NCI-H1417 (cell line): ENCODE data around the gene OPALIN.
"Not testable (repeated sequence)": the region's sequence is repeated elsewhere in the genome, so short reads cannot be mapped to it uniquely, and the experiment has no call there.

Experiments used
- DNase-seq, 3 experiments: peaks; one replicate each; lab custom pipeline; 2025; lab: John Stamatoyannopoulos, UW

Gene OPALIN

DNA sequence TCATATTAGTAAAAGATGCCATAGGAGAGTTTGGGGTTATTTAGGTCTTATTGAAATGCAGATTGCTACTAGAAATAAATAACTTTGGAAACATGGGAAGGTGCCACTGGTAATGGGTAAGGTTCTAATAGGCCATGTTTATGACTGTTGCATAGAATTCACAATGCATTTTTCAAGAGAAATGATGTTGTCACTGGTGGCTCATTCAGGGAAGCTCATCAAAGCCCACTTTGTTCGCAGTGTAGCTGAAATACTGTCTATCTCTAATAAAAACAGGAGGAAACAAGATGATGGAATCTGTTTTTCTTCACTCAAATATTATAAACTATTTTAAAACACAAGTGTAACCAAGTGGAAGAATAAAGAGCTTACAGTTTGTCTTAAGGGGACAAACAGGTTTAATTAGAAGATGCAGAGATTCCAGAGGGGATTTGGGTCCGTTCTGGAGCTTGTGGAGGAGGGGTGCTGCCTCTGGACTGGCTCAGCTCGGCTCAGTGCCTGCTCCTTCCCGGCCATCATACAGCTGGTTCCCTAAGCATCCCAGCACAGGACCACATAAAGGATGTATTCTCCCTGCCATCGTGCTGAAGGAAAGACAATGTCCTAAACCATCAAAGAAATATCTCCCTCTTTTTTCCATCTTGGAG, 20.4 kb downstream of the OPALIN start:
- DNase-seq: no peak

DNA sequence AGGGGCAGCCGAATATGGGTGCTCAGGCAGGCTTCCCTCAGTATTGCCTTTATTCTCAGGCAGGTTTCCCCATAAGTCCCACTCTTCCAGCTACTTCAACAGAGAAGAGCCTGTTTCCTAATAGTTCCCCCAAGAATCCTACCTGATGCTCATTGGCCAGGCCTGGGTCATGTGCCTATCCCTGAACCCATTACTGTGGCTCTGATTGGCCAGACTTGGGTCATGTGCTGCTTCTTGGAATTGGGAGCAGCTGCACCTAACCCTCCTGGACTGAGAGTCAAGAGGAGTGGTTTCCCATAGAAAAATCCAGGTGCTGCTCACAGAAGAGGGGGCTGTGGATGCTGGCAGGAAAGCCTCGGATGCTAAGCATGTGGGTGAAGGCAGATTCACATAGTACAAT, 21.7 kb downstream of the OPALIN start:
- DNase-seq: no peak

DNA sequence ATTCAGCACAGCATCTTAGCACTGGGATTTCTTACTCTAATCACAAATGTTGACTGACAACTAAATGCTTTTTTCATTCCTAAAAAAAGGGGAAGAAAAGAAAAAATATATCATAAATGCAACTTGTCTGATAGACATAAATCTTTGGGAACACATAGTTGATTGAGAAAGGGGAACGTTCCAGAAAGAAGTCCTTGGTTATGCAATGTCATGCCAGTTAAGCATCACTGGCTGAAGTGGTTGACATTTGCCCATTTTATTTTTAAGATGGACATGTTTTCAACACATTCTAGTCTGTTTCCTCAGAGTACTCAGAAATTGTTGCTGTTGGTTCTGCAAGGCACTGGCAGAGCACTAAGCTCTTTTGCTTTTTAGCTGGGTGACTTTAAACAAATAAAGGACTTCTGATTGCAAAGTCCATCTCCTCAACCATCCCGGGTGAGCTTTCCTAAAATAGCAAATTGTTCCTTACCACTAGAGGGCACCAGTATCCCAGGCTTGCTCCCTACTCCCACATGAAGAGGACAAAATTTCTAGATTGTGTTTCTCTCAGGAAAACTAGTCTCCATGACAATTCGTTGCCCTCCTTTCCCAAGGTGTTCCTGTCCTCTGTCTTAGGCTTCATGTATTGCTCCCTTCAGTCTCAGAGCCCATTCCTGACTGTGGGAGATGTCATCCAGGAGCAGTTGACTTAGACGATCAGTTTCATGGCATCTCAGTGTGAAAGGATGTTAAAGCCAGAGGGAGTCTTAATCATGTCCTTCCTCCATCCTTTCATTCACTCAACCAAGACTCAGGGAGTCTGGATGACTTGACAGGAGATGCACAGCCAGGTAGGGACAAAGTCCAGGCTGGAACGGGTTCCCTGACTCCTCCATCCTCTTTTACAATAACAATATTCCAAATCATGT, 23.9 kb downstream of the OPALIN start:
- DNase-seq: peak; percentile 20 to 45 (median 44)

DNA sequence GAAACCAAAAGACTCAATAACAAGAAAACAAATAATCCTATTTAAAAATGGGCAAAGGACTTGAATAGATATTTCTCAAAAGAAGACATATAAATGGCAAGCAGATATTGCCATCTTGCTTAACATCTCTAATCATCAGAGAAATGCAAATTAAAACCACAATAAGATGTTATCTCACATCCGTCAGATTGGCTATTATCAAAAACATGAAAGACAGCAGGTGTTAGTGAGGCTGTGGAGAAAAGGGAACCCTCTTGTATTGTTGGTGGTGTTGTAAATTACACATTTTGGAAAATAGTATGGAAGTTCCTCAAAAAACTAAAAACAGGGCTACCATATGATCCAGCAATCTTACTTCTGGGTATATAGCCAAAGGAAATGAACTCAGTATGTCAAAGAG, 25.7 kb downstream of the OPALIN start:
- DNase-seq: no peak

DNA sequence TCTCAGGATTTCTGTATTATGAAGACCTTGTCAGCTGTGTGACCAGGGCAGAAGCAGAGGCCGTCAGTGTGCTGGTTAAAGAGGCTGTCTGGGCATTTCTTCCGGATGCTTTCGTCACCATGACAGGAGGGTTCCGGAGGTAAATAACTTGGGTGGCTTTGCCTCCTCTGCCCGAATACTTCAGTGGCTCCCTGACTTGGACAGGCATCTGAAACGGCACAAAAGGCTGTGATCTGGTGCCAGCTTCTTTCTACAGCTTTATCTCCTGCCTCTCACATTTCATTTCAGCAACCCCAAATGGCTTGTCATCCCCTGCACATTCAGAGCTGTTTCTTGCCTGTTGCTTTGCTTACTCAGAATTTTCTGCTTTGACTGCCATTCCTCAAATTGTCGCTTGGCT, 31.3 kb downstream of the OPALIN start:
- DNase-seq: no peak

DNA sequence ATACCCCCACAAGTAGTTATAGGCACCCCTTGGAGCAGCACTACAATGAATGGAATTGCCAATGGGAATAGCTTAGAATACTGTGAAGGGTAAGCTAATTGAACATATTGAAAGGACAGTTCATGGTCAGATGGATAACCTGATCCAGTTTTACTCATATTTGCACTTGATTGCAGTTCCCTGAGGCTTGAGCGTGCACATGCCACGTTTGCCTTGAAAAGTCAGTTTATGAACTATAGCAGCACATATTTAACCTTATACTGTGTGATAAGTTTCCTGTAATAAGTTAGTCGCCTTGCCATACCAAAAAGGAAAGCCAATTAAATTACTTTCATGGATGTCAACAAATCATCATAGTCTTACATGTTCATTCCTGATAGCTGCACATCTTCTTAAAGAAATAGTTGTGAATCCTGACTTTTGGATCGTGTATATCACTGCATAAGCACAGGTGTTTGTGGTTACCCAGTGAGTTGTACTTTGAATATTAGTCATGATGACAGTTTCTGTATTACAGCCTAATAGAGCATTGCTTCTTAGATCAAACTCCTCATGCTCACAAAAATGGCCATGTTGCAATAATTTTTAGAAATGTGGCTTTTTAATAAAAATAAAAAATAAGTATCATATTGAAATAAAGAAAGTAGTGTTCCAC, 33.0 kb downstream of the OPALIN start:
- DNase-seq: no peak

DNA sequence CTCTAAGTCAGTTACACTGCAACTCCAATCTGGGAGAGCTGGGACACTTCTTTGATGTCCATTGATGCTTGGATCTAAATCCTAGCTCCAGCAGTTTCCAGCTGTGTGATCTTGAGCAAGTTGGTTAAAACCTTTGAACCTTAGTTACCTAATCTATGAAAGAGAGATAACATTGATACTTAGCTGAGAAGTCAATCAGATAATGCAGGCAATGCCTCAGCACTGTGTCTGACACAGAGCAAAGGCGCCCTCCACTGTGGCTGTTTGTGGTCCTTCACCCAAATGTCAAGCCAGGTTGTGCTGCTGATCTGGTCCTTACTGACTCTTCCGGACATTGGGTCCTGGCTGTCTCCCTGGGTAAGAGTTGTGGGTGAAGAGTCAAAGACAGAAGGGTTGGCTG, 34.4 kb downstream of the OPALIN start:
- no peak for DNase-seq

DNA sequence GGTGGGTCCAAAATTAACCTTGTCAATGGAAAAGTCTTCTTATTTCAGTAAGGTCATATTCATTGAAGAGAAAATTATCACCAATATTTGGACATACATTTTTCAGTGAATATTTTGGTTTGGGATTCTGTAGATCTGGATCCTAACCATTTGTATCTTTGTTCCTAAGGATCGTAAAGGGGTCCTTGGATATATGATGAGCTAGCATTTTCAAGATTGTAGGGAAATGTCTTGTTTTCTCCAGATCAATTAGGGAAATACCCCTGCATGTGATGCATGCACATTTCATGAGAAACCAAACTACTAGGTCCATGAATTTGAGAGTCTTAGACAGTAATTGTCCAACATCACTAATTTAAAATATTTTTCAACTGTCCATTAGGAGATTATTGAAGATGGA, 36.5 kb downstream of the OPALIN start:
- DNase-seq: no peak

DNA sequence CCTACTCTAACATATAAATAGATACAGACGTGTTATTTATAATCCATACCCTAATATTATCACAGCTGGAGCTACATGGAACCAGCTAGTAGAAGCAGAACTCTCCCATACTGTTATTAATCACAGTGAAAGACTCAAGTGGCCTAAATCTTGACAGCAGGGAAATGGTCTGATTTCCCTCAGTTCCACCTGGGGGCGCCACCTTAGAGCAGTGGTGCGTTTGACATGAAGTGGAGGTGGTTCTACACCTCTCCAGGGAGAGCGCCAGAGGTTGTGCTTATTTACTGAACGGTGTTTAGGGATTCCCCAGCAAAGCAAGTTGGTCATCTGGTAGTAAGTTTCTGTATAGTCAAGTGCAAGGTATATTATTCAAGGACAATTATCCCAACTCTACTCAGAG, 37.0 kb downstream of the OPALIN start:
- DNase-seq: peak in 2 of 3 experiments; percentile 68 to 90

DNA sequence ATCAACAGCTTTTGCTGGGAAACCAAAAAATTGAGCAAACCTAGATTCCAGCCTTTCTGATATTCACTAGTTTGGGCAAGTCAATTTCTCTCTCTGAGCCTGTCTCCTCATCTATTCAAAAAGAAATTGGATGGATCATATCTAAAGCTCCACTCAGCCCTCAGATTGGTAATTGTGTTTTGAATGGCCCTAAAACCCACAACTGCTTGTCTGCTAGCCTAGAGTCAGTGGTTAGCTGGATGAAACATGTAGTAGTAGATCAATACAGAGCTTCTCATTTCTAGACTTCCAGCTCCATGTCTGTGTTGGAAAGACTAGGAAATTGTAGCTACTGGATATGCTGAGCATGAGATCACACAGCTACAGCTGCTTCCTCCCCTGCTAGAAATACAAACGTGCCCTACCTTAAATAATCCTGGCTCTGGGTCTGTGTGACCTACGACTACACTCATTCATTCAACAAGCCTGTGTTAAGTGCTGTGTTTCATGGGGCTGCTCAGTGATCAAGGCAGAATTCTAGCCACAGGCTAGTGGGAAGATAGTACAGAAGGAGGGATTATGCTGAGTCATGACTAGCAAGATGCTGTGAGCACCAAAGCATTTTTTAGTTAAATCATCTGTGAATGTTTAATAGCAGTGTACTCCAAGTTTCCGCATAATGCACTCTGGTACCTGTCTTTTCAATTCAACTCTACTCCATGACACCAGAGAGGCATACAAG, 38.9 kb downstream of the OPALIN start:
- peak in 1 of 3 experiments; percentile 36 for DNase-seq

DNA sequence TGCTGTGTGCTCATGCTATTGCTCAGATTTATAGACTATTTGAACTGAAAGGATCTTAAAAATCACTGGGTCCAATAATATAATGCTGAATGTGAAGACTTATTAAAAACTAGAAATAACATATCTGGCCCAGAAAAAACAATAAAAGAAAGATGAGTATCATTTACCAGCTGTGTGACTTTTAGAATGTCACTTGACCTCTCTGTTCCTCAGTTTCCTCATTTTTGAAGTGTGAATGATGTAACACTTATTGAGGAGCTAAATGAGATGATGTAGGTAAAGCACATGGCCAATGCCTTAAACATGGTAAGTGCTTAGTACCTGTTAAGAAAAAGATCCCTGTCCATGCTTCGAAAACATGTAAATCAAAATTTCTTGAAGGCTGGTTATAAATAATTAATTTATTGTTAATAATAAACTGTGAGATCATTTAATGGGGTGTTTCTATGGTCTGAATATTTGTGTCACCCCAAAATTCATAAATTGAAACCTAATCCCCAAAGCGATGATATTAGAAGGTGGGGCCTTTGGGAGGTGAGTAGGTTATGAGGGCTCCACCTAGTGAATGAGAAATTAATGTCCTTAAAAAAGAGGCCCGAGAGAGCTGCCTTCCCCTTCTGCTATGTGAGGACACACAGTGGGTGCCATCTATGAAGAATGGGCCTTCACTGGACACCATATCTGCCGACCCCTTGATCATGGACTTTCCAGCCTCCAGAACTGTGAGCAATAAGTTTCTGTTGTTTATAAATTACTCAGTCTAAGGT, 41.6 kb downstream of the OPALIN start:
- no peak for DNase-seq

DNA sequence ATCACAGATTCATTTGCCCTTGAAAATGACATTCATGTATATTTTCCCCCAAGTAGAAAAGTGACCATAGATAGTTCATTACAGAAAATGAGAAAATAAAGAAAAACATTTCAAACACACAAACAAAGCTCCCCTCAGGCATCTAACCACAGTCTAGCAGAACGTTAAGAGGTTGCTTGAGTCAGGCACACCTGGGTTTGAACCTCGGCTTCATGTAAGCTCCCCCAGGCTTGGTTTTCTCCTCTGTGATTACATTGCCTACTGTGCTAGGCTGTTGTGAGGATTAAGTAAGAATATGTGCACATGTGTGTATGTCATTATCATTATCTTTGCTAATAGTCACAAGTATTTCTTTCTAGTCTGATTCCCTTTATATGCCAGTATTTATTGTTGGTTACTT, 45.5 kb downstream of the OPALIN start:
- DNase-seq: no peak

DNA sequence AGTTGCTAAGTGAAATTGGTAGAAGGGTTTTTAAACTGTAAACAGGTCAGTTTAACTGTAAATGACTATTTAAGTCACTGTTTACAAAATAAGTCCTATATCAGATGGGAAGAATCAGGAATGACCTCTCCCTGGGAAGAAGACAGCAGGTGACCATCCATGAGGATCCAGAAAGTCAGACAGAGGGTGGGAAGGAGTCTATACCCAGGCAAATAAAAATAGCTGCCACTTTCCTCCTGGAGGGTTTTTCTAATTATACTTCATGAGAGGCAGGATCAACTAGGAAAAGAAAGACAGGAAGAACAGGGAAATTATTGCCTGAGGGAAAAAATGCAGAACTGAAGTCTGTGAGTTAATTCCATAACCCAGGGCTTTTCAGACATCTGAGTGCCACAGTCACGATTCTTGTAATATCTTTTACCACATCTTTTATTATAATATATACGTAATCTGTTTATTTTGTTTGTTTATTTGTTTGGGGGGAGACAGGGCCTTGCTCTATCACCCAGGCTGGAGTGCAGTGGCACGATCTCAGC, 47.6 kb downstream of the OPALIN start:
- DNase-seq: peak in 1 of 3 experiments; percentile 38

DNA sequence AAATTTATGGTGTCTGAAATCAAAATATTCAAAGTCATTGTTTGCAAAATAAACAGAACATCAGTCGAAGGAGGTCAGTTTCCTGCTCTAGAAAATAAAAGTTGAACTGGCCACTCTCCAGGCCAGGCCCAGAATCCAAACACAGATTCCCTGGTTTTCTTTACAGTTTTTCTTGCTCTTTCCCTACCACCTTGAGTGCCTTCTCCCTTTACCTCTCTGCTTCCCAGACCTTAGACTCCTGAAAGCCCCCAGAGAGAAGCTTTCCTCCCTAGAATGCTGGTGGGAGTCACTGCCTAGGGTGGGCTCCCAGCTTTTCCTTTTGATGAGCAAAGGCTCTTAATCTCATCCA, 48.5 kb downstream of the OPALIN start:
- DNase-seq: no peak

DNA sequence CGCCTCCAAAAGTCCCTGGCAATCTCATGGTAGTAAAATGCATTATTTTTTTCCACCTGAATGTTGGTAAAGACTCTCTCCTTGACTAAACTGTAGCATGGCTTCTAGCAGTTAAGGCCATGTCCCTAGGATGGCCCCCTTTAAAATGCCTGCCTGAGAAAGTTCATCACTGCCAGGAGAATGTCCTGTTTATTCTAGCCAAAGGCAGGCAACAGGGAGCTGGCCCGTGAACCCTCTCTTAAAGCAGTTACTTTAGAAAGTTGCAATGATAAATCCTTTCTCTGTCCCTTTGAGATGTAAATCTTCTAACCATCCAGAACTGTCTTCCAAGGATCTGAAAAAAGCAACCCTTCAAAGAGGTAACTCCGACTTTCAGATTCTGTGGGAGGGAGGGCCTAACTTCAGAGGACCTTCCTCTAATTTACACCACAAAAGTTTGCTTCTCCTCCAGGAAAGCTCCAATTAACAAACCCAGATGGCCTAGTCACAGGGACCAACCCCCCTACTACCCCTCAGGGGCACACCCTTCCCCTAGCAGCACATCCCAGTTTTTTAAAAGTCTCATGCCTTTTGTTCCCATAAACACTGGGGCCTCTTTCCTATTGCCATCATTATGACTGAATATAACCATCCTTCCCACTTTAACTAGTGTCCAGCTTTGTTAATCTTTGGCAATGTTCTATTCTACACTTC, 49.0 kb downstream of the OPALIN start:
- DNase-seq: no peak

DNA sequence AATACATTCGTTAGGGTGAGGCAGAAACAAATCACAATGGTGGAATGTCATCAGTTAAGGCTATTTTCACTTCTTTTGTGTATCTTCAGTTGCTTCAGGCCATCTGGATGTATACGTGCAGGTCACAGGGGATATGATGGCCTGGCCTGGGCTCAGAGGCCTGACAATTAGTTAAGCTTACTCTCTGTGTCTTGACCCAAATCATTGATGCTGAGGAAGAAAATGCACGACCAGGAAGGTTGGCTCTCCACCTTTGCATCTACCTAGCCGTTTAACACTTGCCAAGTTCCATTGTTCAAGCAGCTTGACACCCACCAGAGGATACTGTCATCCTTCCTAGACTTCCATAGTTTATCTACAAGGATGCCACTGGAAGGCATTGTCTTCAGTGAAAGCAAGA, 49.9 kb downstream of the OPALIN start:
- not testable (repeated sequence) for DNase-seq

DNA sequence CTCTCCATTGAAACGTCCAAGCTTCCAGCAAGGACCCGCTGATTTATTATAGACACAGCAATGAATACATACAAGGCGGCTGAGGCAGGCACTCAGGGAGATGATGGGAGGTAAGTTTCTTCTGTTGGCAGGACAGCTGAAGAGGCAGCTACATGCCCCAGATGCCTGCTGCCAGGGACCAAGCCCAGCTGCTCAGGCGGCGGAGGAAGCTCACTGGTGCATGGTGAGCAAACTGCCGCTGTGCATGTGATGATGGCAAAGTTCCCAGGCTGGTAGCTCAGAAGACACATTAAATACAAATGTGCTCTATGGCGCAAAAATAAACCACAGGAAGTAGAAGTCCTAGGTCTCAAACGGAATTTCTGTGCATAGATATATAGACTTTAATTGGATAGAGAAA, 52.3 kb downstream of the OPALIN start:
- DNase-seq: peak in 1 of 3 experiments; percentile 29

DNA sequence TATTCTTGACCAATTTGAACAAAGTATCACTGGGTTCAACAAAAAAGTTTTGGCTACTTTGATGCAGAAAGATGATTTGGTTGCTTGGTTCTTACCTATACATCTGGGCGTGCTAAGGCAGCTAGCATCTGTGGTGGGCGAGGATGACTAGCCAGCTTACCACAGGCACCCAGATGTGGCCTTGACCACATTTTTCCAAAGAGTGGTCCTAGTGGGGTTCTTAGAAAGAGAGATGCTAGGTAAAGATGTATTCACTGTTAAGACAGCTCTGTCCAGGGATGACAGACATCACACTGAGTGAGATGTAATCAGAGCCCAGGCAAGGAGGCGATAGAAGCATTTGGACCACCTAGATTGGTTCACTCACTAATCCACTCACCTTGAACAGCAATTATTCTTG, 53.8 kb downstream of the OPALIN start:
- no peak for DNase-seq

DNA sequence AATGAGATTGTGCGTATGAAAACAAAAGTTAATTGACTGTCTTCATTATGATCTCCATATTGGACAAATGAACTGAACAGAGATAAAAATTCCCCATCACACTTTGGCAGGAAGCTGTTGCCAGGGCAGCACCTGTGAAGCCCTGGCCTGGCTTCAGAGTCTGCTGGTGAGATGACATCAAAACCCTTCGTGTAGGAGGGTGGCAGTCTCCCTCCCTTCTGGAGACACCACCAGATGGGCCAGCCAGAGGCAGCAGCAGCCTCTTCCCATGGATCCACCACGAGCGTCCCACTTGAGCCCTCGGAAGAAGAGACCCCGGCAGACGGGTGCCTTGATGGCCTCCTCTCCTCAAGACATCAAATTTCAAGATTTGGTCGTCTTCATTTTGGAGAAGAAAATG, 54.6 kb downstream of the OPALIN start, which contains the start of gene DNTT:
Gene DNTT, plus strand, starts transcription at position 205 of the 400 bp plus-strand sequence. Its CDS starts 64 bp downstream, at position 269.
- no peak for DNase-seq

DNA sequence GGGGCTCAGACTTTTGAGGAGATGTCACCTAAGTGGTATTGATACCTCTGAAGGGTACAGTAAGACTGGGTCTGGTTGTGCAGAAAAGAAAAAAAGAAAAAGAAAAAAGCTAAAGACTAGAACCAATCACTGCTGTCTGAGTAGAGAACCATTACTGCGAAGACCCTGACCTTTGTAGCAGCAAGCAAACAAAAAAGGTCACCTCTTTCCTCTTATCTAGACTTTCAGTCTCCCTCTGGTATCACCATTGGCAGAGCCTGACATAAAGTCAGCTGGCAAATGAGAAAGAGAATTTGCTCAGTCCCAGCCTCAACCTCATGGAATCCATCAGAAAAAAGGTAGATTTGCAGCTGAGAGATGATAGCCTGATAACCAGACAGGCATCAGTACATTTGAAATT, 57.2 kb downstream of the OPALIN start:
- DNase-seq: peak in 1 of 3 experiments; percentile 14

DNA sequence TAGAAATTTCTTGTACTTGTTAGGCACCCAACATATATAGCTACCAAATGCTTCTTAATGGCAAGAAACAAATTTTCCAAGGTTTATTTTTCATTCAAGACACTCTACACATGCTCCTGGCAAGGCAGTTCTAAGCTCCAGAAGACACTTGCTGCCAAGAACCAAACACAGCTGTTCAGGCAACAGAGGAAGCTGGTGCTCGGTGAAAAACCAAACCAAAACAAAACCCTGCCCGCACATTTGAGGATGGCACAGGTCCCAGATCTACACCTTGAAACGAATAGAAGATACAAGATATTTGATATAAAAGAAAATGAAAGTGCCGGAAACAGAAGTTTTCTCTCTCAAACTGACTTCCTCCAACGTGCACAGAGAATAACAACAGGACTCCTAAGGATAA, 59.4 kb downstream of the OPALIN start:
- no peak for DNase-seq
